ENCODE results near the gene ITGA5. TPM values are rescaled to one million over a fixed set of nuclear protein-coding genes. Genes with fewer than 3 reads are reported as not detected.

The ITGA5 gene
- total RNA-seq (2022; extraction: Qiagen RNA extraction) = 196 to 304 TPM (median 265 TPM) in 5 replicates

GRCh38 chr12:54419088-54419887 is at the start of gene ITGA5:
Gene ITGA5 (minus strand): TSS chr12:54419266. CDS start chr12:54419198, 68 bp downstream.

GRCh38 chr12:54384591-54385041 is 34.5 kb downstream of the ITGA5 start, which contains the start of gene ZNF385A:
Gene ZNF385A (minus strand): TSS chr12:54384733. CDS start chr12:54384514, 219 bp downstream.

GRCh38 chr12:54364413-54364812 is 54.7 kb downstream of the ITGA5 start, which contains the start of gene GPR84:
Gene GPR84 (minus strand): TSS chr12:54364486. CDS start chr12:54363851, 635 bp downstream.

Other genes starting within 250 kb of the ITGA5 start
- 29.9 to 35.4 TPM (median 30.3 TPM) in 5 replicates for gene SMUG1, start 230.3 kb downstream of the ITGA5 start, total RNA-seq (2022; extraction: Qiagen RNA extraction)
- 21.4 to 26.6 TPM (median 23.3 TPM) in 5 replicates for gene CBX5, start 139.1 kb downstream of the ITGA5 start, total RNA-seq (2022; extraction: Qiagen RNA extraction)
- gene HNRNPA1, start 138.5 kb downstream of the ITGA5 start, total RNA-seq (2022; extraction: Qiagen RNA extraction) = 1,506 to 2,471 TPM (median 1,550 TPM) in 5 replicates
- 0.07 TPM in 1 of 5 replicates, not detected in the others for gene NFE2, start 118.3 kb downstream of the ITGA5 start, total RNA-seq (2022; extraction: Qiagen RNA extraction)
- 202 to 296 TPM (median 223 TPM) in 5 replicates for gene COPZ1, start 94.1 kb downstream of the ITGA5 start, total RNA-seq (2022; extraction: Qiagen RNA extraction)
- gene GPR84, start 54.8 kb downstream of the ITGA5 start, total RNA-seq (2022; extraction: Qiagen RNA extraction) = 0.09 to 0.15 TPM in 2 of 5 replicates, not detected in the others
- 14.6 to 21.4 TPM (median 21.1 TPM) in 5 replicates for gene ZNF385A, start 34.5 kb downstream of the ITGA5 start, total RNA-seq (2022; extraction: Qiagen RNA extraction)
- gene GTSF1, start 54.3 kb upstream of the ITGA5 start, total RNA-seq (2022; extraction: Qiagen RNA extraction) = not detected in 5 replicates
- gene NCKAP1L, start 78.5 kb upstream of the ITGA5 start, total RNA-seq (2022; extraction: Qiagen RNA extraction) = not detected in 5 replicates
- 0.06 TPM in 1 of 5 replicates, not detected in the others for gene PDE1B, start 130.3 kb upstream of the ITGA5 start, total RNA-seq (2022; extraction: Qiagen RNA extraction)
- gene PPP1R1A, start 169.4 kb upstream of the ITGA5 start, total RNA-seq (2022; extraction: Qiagen RNA extraction) = 0.09 to 0.20 TPM (median 0.12 TPM) in 3 of 5 replicates, not detected in the others
- gene LACRT, start 215.6 kb upstream of the ITGA5 start, total RNA-seq (2022; extraction: Qiagen RNA extraction) = not detected in 5 replicates
- gene DCD, start 229.1 kb upstream of the ITGA5 start, total RNA-seq (2022; extraction: Qiagen RNA extraction) = not detected in 5 replicates